ENCODE measurements around the gene ANKRD13B.

The ANKRD13B gene

GRCh38 chr17:29613856-29614255 lies 20.9 kb downstream of the ANKRD13B start:
- no peak for DNase-seq (ENCODE audit: low spot score in 2 of 2)
- Mint-ChIP-seq H3K9me3 (no peaks in the 10 kb centered on the region), H3K4me1 (peaks cover 41% of the 10 kb centered on the region), H3K36me3 (peaks cover 22% of the 10 kb centered on the region), H3K27ac (no peak overlapping the region), H3K4me3 (peak overlapping the region; percentile 82)
- no peak for ATAC-seq

GRCh38 chr17:29614349-29615047 lies 21.6 kb downstream of the ANKRD13B start:
- no peak for ATAC-seq
- H3K27ac Mint-ChIP-seq: peak overlapping the region; percentile 84
- H3K9me3 Mint-ChIP-seq: no peaks in the 10 kb centered on the region

GRCh38 chr17:29615048-29615385 lies 22.1 kb downstream of the ANKRD13B start:
- H3K36me3 Mint-ChIP-seq: peaks cover 22% of the 10 kb centered on the region
- ATAC-seq (peak; percentile 57), DNase-seq (ENCODE audit: low spot score in 2 of 2) (no peak)
- peak overlapping the region; percentile 84 for H3K27ac Mint-ChIP-seq
- H3K4me1 Mint-ChIP-seq: peaks cover 41% of the 10 kb centered on the region
- peak overlapping the region; percentile 82 for H3K4me3 Mint-ChIP-seq
- H3K9me3 Mint-ChIP-seq: no peaks in the 10 kb centered on the region

More at GRCh38 chr17:29614349-29615047, 21.6 kb downstream of the ANKRD13B start:
- Mint-ChIP-seq H3K4me1 (peaks cover 41% of the 10 kb centered on the region), H3K4me3 (peak overlapping the region; percentile 82), H3K36me3 (peaks cover 22% of the 10 kb centered on the region)
- no peak for DNase-seq (ENCODE audit: low spot score in 2 of 2)

- Mint-ChIP-seq H3K9me3 (no peaks in the 10 kb centered on the region), H3K27ac (peak overlapping the region; percentile 84), H3K4me3 (peak overlapping the region; percentile 82), H3K36me3 (peaks cover 22% of the 10 kb centered on the region), H3K4me1 (peaks cover 41% of the 10 kb centered on the region)
- ATAC-seq (peak; percentile 74), DNase-seq (ENCODE audit: low spot score in 2 of 2) (peak; percentile 80 to 91)
These were observed 22.8 kb downstream of the ANKRD13B start for GRCh38 chr17:29615492-29616299.

GRCh38 chr17:29616300-29617048 lies 23.5 kb downstream of the ANKRD13B start:
- ATAC-seq: no peak
- H3K4me1 Mint-ChIP-seq: peaks cover 41% of the 10 kb centered on the region
- peaks cover 22% of the 10 kb centered on the region for H3K36me3 Mint-ChIP-seq
- no peak for DNase-seq (ENCODE audit: low spot score in 2 of 2)
- no peaks in the 10 kb centered on the region for H3K9me3 Mint-ChIP-seq
- H3K4me3 Mint-ChIP-seq: peak overlapping the region; percentile 82
- H3K27ac Mint-ChIP-seq: peak overlapping the region; percentile 85

- peak; percentile 85 to 96 for DNase-seq (ENCODE audit: low spot score in 2 of 2)
- Mint-ChIP-seq H3K27ac (peak overlapping the region; percentile 85), H3K4me1 (peaks cover 44% of the 10 kb centered on the region)
These were observed 24.2 kb downstream of the ANKRD13B start for GRCh38 chr17:29617125-29617480.

GRCh38 chr17:29617481-29618271 lies 24.7 kb downstream of the ANKRD13B start:
- H3K4me1 Mint-ChIP-seq: peaks cover 49% of the 10 kb centered on the region

More at GRCh38 chr17:29617125-29617480, 24.2 kb downstream of the ANKRD13B start:
- Mint-ChIP-seq H3K36me3 (peaks cover 25% of the 10 kb centered on the region), H3K4me3 (peak overlapping the region; percentile 82), H3K9me3 (no peaks in the 10 kb centered on the region)
- peak; percentile 79 for ATAC-seq

GRCh38 chr17:29618272-29619065 lies 25.5 kb downstream of the ANKRD13B start:
- Mint-ChIP-seq H3K9me3 (no peaks in the 10 kb centered on the region), H3K27ac (no peak overlapping the region), H3K4me1 (peaks cover 57% of the 10 kb centered on the region), H3K36me3 (peaks cover 28% of the 10 kb centered on the region), H3K4me3 (peak overlapping the region; percentile 82)
- ATAC-seq (no peak), DNase-seq (ENCODE audit: low spot score in 2 of 2) (no peak)

More at GRCh38 chr17:29617481-29618271, 24.7 kb downstream of the ANKRD13B start:
- Mint-ChIP-seq H3K9me3 (no peaks in the 10 kb centered on the region), H3K4me3 (peak overlapping the region; percentile 82), H3K27ac (peak overlapping the region; percentile 85), H3K36me3 (peaks cover 28% of the 10 kb centered on the region)
- ATAC-seq (peak; percentile 60), DNase-seq (ENCODE audit: low spot score in 2 of 2) (peak; percentile 86 to 92)

GRCh38 chr17:29619251-29619650 lies 26.3 kb downstream of the ANKRD13B start:
- peaks cover 58% of the 10 kb centered on the region for H3K4me1 Mint-ChIP-seq
- no peaks in the 10 kb centered on the region for H3K9me3 Mint-ChIP-seq
- no peak overlapping the region for H3K4me3 Mint-ChIP-seq
- no peak for ATAC-seq
- H3K36me3 Mint-ChIP-seq: peaks cover 28% of the 10 kb centered on the region
- no peak overlapping the region for H3K27ac Mint-ChIP-seq
- no peak for DNase-seq (ENCODE audit: low spot score in 2 of 2)

GRCh38 chr17:29620271-29620670 lies 27.3 kb downstream of the ANKRD13B start:
- Mint-ChIP-seq H3K36me3 (peaks cover 33% of the 10 kb centered on the region), H3K9me3 (no peaks in the 10 kb centered on the region), H3K4me1 (peaks cover 57% of the 10 kb centered on the region), H3K27ac (no peak overlapping the region), H3K4me3 (no peak overlapping the region)
- DNase-seq (ENCODE audit: low spot score in 2 of 2) (no peak), ATAC-seq (no peak)

GRCh38 chr17:29620779-29621500 lies 28.0 kb downstream of the ANKRD13B start:
- Mint-ChIP-seq H3K4me3 (no peak overlapping the region), H3K4me1 (peaks cover 57% of the 10 kb centered on the region)

GRCh38 chr17:29621751-29622194 lies 28.8 kb downstream of the ANKRD13B start:
- ATAC-seq (no peak), DNase-seq (ENCODE audit: low spot score in 2 of 2) (no peak)
- Mint-ChIP-seq H3K9me3 (no peaks in the 10 kb centered on the region), H3K4me3 (peak overlapping the region; percentile 72), H3K36me3 (peaks cover 36% of the 10 kb centered on the region), H3K4me1 (peaks cover 50% of the 10 kb centered on the region), H3K27ac (no peak overlapping the region)

More at GRCh38 chr17:29620779-29621500, 28.0 kb downstream of the ANKRD13B start:
- Mint-ChIP-seq H3K9me3 (no peaks in the 10 kb centered on the region), H3K36me3 (peaks cover 33% of the 10 kb centered on the region), H3K27ac (no peak overlapping the region)
- ATAC-seq (no peak), DNase-seq (ENCODE audit: low spot score in 2 of 2) (no peak)

Data from stimulated activated effector memory CD8-positive, alpha-beta T cell treated with anti-CD3 and anti-CD28 coated beads, Interleukin-12 subunit alpha, Interleukin-12 subunit beta, amount 100 ng/mL, for 72 hours (primary cell).